Mesothelial cell of epicardium (in vitro differentiated cells): Measurements from ENCODE around the gene MFSD2A. TPM values are rescaled to one million over a fixed set of nuclear protein-coding genes. Genes with fewer than 3 reads are reported as not detected.

Experiments
- DNase-seq, 2 experiments: peaks; one replicate each; pipeline ENCODE4 v3.0.0; 2021; ENCODE audit warnings: low spot score in 2 of 2; ENCODE audit not compliant: unreplicated experiment in 2 of 2
- H3K27ac Mint-ChIP-seq: 2 replicates; pipeline ENCODE4 v1.8.0; 2021; ENCODE audit warnings: mixed read lengths
- H3K27me3 Mint-ChIP-seq: 2 replicates; pipeline ENCODE4 v1.8.0; 2021; ENCODE audit warnings: low read depth, mixed read lengths
- H3K36me3 Mint-ChIP-seq: 2 replicates; pipeline ENCODE4 v1.8.0; 2021; ENCODE audit warnings: mixed read lengths
- H3K4me1 Mint-ChIP-seq: 2 replicates; pipeline ENCODE4 v1.8.0; 2021; ENCODE audit warnings: mixed read lengths
- H3K4me3 Mint-ChIP-seq: 2 replicates; pipeline ENCODE4 v1.8.0; 2021; ENCODE audit warnings: mild to moderate bottlenecking, moderate library complexity, mixed read lengths
- H3K9me3 Mint-ChIP-seq: 2 replicates; pipeline ENCODE4 v1.8.0; 2021; ENCODE audit warnings: mixed read lengths
- total RNA-seq: library from RNA; stranded (reverse); gene quantifications from 3 replicates; pipeline ENCODE4 v1.2.1, GENCODE V29; 2021
- TF ChIP-seq, protein P1 (sequence below): fragments of 200-600 bp; sonication (generic); IDR thresholded peaks from one replicate; pipeline ENCODE4 v1.5.0; 2021; ENCODE audit warnings: antibody characterized with exemption; ENCODE audit not compliant: unreplicated experiment

The MFSD2A gene
- total RNA-seq, 1 donor from 2014 or later, result 6.1 TPM

GRCh38 chr1:39944410-39945112 is 10.4 kb upstream of the MFSD2A start:
- Mint-ChIP-seq H3K36me3 (no peaks in the 10 kb centered on the region), H3K9me3 (no peaks in the 10 kb centered on the region), H3K27me3 (peaks cover 30% of the 10 kb centered on the region), H3K4me3 (no peak overlapping the region), H3K4me1 (no peaks in the 10 kb centered on the region), H3K27ac (no peak overlapping the region)
- TF ChIP-seq, protein P1, sequence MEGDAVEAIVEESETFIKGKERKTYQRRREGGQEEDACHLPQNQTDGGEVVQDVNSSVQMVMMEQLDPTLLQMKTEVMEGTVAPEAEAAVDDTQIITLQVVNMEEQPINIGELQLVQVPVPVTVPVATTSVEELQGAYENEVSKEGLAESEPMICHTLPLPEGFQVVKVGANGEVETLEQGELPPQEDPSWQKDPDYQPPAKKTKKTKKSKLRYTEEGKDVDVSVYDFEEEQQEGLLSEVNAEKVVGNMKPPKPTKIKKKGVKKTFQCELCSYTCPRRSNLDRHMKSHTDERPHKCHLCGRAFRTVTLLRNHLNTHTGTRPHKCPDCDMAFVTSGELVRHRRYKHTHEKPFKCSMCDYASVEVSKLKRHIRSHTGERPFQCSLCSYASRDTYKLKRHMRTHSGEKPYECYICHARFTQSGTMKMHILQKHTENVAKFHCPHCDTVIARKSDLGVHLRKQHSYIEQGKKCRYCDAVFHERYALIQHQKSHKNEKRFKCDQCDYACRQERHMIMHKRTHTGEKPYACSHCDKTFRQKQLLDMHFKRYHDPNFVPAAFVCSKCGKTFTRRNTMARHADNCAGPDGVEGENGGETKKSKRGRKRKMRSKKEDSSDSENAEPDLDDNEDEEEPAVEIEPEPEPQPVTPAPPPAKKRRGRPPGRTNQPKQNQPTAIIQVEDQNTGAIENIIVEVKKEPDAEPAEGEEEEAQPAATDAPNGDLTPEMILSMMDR, result no peak
- no peak for DNase-seq

GRCh38 chr1:39946216-39946615 is 8.7 kb upstream of the MFSD2A start:
- H3K27me3 Mint-ChIP-seq, result peaks cover 25% of the 10 kb centered on the region

DNA sequence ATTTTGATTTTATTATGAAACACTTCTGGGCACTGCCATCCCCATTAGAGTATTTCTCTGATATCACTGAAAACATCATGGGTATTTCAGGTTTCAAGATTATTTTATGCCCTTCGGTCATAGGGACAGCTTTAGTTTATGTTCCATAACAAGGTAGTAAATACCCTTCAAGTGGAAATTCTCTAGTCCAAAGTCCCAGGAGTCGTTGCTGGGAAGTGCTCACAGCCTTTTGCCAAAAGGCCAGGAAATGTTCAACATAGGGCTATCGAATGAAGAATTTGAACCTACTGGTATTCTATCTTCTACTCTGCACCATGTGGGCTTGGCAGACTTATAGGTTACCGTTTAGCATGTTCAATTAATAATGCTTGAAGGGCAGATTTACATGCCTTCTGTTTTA is 7.7 kb upstream of the MFSD2A start:
- Mint-ChIP-seq H3K27me3 (peaks cover 16% of the 10 kb centered on the region), H3K27ac (no peak overlapping the region), H3K4me1 (peaks cover under 1% of the 10 kb centered on the region), H3K36me3 (no peaks in the 10 kb centered on the region), H3K4me3 (no peak overlapping the region), H3K9me3 (peaks cover 6% of the 10 kb centered on the region)
- no peak for DNase-seq
- TF ChIP-seq, protein P1, result no peak

More at GRCh38 chr1:39946216-39946615, 8.7 kb upstream of the MFSD2A start:
- Mint-ChIP-seq H3K4me1 (no peaks in the 10 kb centered on the region), H3K36me3 (no peaks in the 10 kb centered on the region), H3K27ac (no peak overlapping the region), H3K9me3 (peaks cover 6% of the 10 kb centered on the region), H3K4me3 (no peak overlapping the region)
- no peak for DNase-seq
- TF ChIP-seq, protein P1, result no peak

GRCh38 chr1:39949891-39950290 is 5.1 kb upstream of the MFSD2A start:
- Mint-ChIP-seq H3K27ac (no peak overlapping the region), H3K27me3 (peaks cover 21% of the 10 kb centered on the region), H3K36me3 (no peaks in the 10 kb centered on the region), H3K4me3 (no peak overlapping the region), H3K9me3 (peaks cover 6% of the 10 kb centered on the region), H3K4me1 (peaks cover 5% of the 10 kb centered on the region)
- no peak for DNase-seq
- TF ChIP-seq, protein P1, result no peak

GRCh38 chr1:39951926-39952325 is 3.0 kb upstream of the MFSD2A start:
- peaks cover 17% of the 10 kb centered on the region for H3K4me1 Mint-ChIP-seq
- H3K4me3 Mint-ChIP-seq, result no peak overlapping the region
- TF ChIP-seq, protein P1, result no peak

More at GRCh38 chr1:39951926-39952325, 3.0 kb upstream of the MFSD2A start:
- DNase-seq, result no peak
- Mint-ChIP-seq H3K9me3 (peaks cover 6% of the 10 kb centered on the region), H3K27me3 (peaks cover 29% of the 10 kb centered on the region), H3K36me3 (no peaks in the 10 kb centered on the region), H3K27ac (no peak overlapping the region)
